Calu3 (cell line): Measurements from ENCODE around the gene FAM222A. TPM values are rescaled to one million over a fixed set of nuclear protein-coding genes. Genes with fewer than 3 reads are reported as not detected.

ENCODE experiments used
- BruUV-seq: library from RNA; stranded (reverse); fragments of 400-500 nt; replicated peaks from 2 replicates; lab custom pipeline; 2021; lab: Mats Ljungman, UMichigan
- CTCF ChIA-PET: fragments of 300-600 bp; sonication (Branson Sonifier 250); formaldehyde crosslinking; loops from one replicate; lab custom pipeline; 2022; ENCODE audit warnings: antibody characterized with exemption; lab: Charles Lee
- DNase-seq: peaks from one replicate; pipeline ENCODE4 v3.0.0; 2022
- H3K27ac Mint-ChIP-seq: one replicate; pipeline ENCODE4 v1.8.0; 2022; ENCODE audit warnings: mixed read lengths; ENCODE audit not compliant: unreplicated experiment
- H3K27me3 Mint-ChIP-seq: one replicate; pipeline ENCODE4 v1.8.0; 2022; ENCODE audit warnings: mixed read lengths; ENCODE audit not compliant: unreplicated experiment
- H3K36me3 Mint-ChIP-seq: one replicate; pipeline ENCODE4 v1.8.0; 2022; ENCODE audit warnings: mild to moderate bottlenecking, moderate library complexity, mixed read lengths; ENCODE audit not compliant: insufficient read depth, unreplicated experiment
- H3K4me1 Mint-ChIP-seq: one replicate; pipeline ENCODE4 v1.8.0; 2022; ENCODE audit warnings: mild to moderate bottlenecking, low read depth, mixed read lengths; ENCODE audit not compliant: unreplicated experiment
- H3K4me3 Mint-ChIP-seq: one replicate; pipeline ENCODE4 v1.8.0; 2022; ENCODE audit warnings: mild to moderate bottlenecking, low read depth, moderate library complexity, mixed read lengths; ENCODE audit not compliant: unreplicated experiment
- H3K9me3 Mint-ChIP-seq: one replicate; pipeline ENCODE4 v1.8.0; 2022; ENCODE audit warnings: low read depth, mixed read lengths; ENCODE audit not compliant: unreplicated experiment
- CTCF ChIP-seq: fragments of 200-600 bp; IDR thresholded peaks from one replicate; pipeline ENCODE4 v1.8.0; 2022; ENCODE audit warnings: antibody characterized with exemption; ENCODE audit not compliant: unreplicated experiment
- intact Hi-C: fragments of 100-400 bp; cut with micrococcal nuclease; formaldehyde crosslinking; loops from one replicate; pipeline ENCODE4 v1.10.0; 2022; ENCODE audit not compliant: unreplicated experiment
- total RNA-seq: library from RNA; stranded (reverse); gene quantifications from 2 replicates; pipeline ENCODE4 v1.2.3, GENCODE V29; 2022

The FAM222A gene
- total RNA-seq, 1 experiment from 2014 or later, result 2.4 TPM

- CTCF ChIA-PET, result interaction anchor here (0.9 kb wide), 1 partner anchor 9 kb away, joined by 3 read pairs; no protein-coding TSS in a partner anchor
- no TSS peak for BruUV-seq
- intact Hi-C loops, result no loop called here
- no peak for TF ChIP-seq CTCF
- peaks cover 15% of the 10 kb centered on the region for H3K27me3 Mint-ChIP-seq
- no peak overlapping the region for H3K4me3 Mint-ChIP-seq
- no peaks in the 10 kb centered on the region for H3K36me3 Mint-ChIP-seq
- H3K9me3 Mint-ChIP-seq, result no peaks in the 10 kb centered on the region
- H3K27ac Mint-ChIP-seq, result no peak overlapping the region
- H3K4me1 Mint-ChIP-seq, result peaks cover 18% of the 10 kb centered on the region
- no peak for DNase-seq
Observed at GRCh38 chr12:109705291-109705690, 8.3 kb upstream of the FAM222A start.

DNA sequence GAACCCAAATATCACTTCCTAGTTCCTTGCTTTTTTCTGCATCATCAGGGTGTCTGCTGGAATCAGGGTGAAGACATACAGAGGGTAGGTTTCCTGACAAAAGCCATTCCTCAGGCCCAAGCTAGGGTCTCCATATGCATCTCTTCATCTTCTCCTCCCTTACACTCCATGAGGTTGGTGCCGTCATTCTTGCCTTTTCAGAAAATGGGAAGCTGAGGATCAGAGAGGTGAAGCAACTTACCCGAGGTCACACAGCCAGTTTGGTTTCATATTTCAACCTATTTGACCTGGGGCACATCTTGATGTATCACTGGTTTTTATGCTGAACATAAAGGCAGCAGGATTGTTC lies 7.3 kb upstream of the FAM222A start:
- no peak for TF ChIP-seq CTCF
- BruUV-seq, result no TSS peak
- intact Hi-C loops, result no loop called here
- H3K36me3 Mint-ChIP-seq, result no peaks in the 10 kb centered on the region
- H3K27ac Mint-ChIP-seq, result no peak overlapping the region
- DNase-seq, result no peak
- H3K9me3 Mint-ChIP-seq, result no peaks in the 10 kb centered on the region
- H3K4me1 Mint-ChIP-seq, result peaks cover 29% of the 10 kb centered on the region
- H3K4me3 Mint-ChIP-seq, result no peak overlapping the region
- CTCF ChIA-PET, result interaction anchor here (0.8 kb wide), 1 partner anchor 112 kb away, joined by 3 read pairs; no protein-coding TSS in a partner anchor
- H3K27me3 Mint-ChIP-seq, result peaks cover 20% of the 10 kb centered on the region

DNA sequence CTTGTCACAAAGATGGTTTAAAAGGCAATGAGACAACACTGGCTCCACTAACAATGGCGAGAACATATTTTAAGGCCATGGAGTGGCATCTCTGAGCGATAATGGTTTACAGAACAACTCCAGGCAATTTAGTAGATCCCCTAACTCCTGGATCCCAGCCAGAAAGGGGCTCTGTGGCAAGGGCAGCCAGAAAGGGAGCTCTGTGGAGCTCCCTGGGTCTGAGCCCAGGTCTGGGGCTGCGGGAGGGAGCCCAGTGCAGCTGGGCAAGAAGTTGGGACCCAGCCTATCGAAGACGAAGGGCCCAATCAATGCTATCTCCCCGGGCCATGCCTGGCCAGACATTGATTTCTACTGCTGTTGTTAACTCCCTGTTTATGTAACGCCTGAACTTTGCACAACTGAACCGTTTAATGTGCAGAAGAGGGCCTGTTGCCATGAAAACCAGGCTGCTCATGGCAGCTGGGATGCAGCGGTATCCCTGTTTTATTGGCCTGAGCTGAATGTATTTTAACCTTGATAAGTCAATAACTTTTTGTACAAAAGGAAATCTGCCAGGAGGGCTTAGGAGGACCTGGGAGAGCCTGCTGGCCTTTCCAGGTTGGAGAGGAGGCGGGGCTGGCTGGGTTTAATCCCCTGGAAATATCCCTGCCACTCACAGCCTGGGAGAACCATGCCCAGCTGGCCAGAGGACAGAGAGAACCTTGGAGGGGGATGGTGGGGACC lies 6.7 kb upstream of the FAM222A start:
- no peak for DNase-seq
- no peak overlapping the region for H3K27ac Mint-ChIP-seq
- CTCF ChIA-PET, result interaction anchor here (0.6 to 0.8 kb wide), 2 partner anchors 112 to 290 kb away, joined by 3 read pairs; no protein-coding TSS in a partner anchor
- intact Hi-C loops, result no loop called here
- no peaks in the 10 kb centered on the region for H3K9me3 Mint-ChIP-seq
- no peak overlapping the region for H3K4me3 Mint-ChIP-seq
- no peak for TF ChIP-seq CTCF
- peaks cover 29% of the 10 kb centered on the region for H3K4me1 Mint-ChIP-seq
- no TSS peak for BruUV-seq
- H3K36me3 Mint-ChIP-seq, result no peaks in the 10 kb centered on the region
- peaks cover 16% of the 10 kb centered on the region for H3K27me3 Mint-ChIP-seq

DNA sequence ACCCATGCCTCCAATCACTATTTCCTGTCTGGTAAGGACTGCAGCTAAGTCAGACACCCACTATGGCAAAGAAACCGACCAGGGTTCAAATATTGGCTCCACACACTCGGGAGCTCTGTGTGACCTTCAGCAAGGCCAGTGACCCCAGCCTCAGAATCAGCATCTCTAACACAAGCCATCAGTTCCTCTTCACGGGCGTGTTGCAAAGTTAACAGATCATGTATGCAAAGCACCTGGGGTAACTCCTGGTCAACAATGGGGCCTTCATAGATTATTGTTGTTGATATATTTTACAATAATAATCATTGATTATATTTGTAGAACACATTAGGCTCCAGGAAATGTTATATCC lies 6.2 kb upstream of the FAM222A start:
- Mint-ChIP-seq H3K4me3 (no peak overlapping the region), H3K4me1 (peaks cover 29% of the 10 kb centered on the region), H3K9me3 (no peaks in the 10 kb centered on the region), H3K36me3 (no peaks in the 10 kb centered on the region), H3K27me3 (peaks cover 14% of the 10 kb centered on the region), H3K27ac (no peak overlapping the region)
- intact Hi-C loops, result no loop called here
- no peak for DNase-seq
- BruUV-seq, result no TSS peak
- CTCF ChIA-PET, result interaction anchor here (0.8 kb wide), 1 partner anchor 113 kb away, joined by 3 read pairs; no protein-coding TSS in a partner anchor
- no peak for TF ChIP-seq CTCF
